Fibroblast of lung (primary cell): ENCODE measurements around the gene ZBTB49. TPM values are rescaled to one million over a fixed set of nuclear protein-coding genes. Genes with fewer than 3 reads are reported as not detected.

Experiments used
- DNase-seq, 2 donors: peaks; one replicate each; pipeline versions ENCODE4 v3.0.0 to v3.0.0-alpha.2; 2010; ENCODE audit warnings: low read depth in 2 of 2
- H2AFZ ChIP-seq: 2 replicates; pipeline ENCODE4 v1.5.1; 2012; ENCODE audit warnings: low read length, control low read depth, inconsistent platforms
- H3K27ac ChIP-seq: 2 replicates; pipeline ENCODE4 v1.5.1; 2011; ENCODE audit warnings: low read length, control low read depth; ENCODE audit not compliant: insufficient read depth
- H3K27me3 ChIP-seq: 2 replicates; pipeline ENCODE4 v1.5.1; 2011; ENCODE audit warnings: mild to moderate bottlenecking, low read length; ENCODE audit not compliant: control insufficient read depth, insufficient read depth
- H3K36me3 ChIP-seq: 2 replicates; pipeline ENCODE4 v1.5.1; 2011; ENCODE audit warnings: low read length; ENCODE audit not compliant: control insufficient read depth, insufficient read depth
- H3K4me1 ChIP-seq: 2 replicates; pipeline ENCODE4 v1.5.1; 2011; ENCODE audit warnings: low read length; ENCODE audit not compliant: control insufficient read depth, insufficient read depth; ENCODE audit errors: extremely low read depth
- H3K4me2 ChIP-seq: 2 replicates; pipeline ENCODE4 v1.5.1; 2011; ENCODE audit warnings: low read length, control low read depth; ENCODE audit not compliant: insufficient read depth; ENCODE audit errors: extremely low read depth
- H3K4me3 ChIP-seq, 4 experiments: fragments of 200-600 bp in 1 of 4; sonication (generic) in 1 of 4; replicated peaks in 1 of 4; 2 replicates each; pipeline ENCODE4 v1.5.1; 2011 to 2016; ENCODE audit warnings: low read length in 4 of 4, low read depth in 3 of 4, mild to moderate bottlenecking in 3 of 4, control low read depth in 2 of 4, inconsistent platforms in 1 of 4, mixed read lengths in 1 of 4; ENCODE audit not compliant: insufficient read depth in 1 of 4; ENCODE audit errors: control extremely low read depth in 1 of 4
- H3K79me2 ChIP-seq: 2 replicates; pipeline ENCODE4 v1.5.1; 2012; ENCODE audit warnings: mild to moderate bottlenecking, low read length, inconsistent platforms; ENCODE audit not compliant: control insufficient read depth, insufficient read depth
- H3K9ac ChIP-seq: 2 replicates; pipeline ENCODE4 v1.5.1; 2011; ENCODE audit warnings: mild to moderate bottlenecking, low read length, control low read depth; ENCODE audit not compliant: insufficient read depth
- H3K9me3 ChIP-seq: 2 replicates; pipeline ENCODE4 v1.5.1; 2012; ENCODE audit warnings: low read depth, low read length; ENCODE audit not compliant: control insufficient read depth, insufficient read depth
- H4K20me1 ChIP-seq: 2 replicates; pipeline ENCODE4 v1.5.1; 2011; ENCODE audit warnings: low read length; ENCODE audit not compliant: control insufficient read depth, insufficient read depth; ENCODE audit errors: extremely low read depth
- CTCF ChIP-seq, 2 donors: IDR thresholded peaks in 1 of 2; conservative IDR thresholded peaks in 1 of 2; 1 replicate in 1 of 2; 2 replicates in 1 of 2; pipeline ENCODE4 v1.5.1; 2011 to 2012; ENCODE audit warnings: low read length in 2 of 2, control low read depth in 1 of 2, inconsistent platforms in 1 of 2, low read depth in 1 of 2, mild to moderate bottlenecking in 1 of 2
- EZH2 ChIP-seq: IDR thresholded peaks from 2 replicates; pipeline ENCODE4 v1.5.1; 2012; ENCODE audit warnings: low read length, control low read depth, mild to moderate bottlenecking; ENCODE audit errors: missing control alignments
- polyA plus RNA-seq, 2 donors: library from polyadenylated mRNA; depleted of rRNA in 1 of 2; stranded (reverse) in 1 of 2; unstranded in 1 of 2; fragments of >200 nt; gene quantifications; 2 replicates each; pipeline ENCODE4 v1.2.1, GENCODE V29; 2011 to 2012; ENCODE audit warnings: missing spikeins in 1 of 2
- total RNA-seq: library from RNA; depleted of rRNA; stranded (reverse); fragments of >200 nt; gene quantifications from 2 replicates; pipeline ENCODE4 v1.2.1, GENCODE V29; 2014

The ZBTB49 gene
- total and polyA plus RNA-seq, 2 donors (not counting 1 experiment from before 2014, with no cell fraction given) = 2.8 to 3.5 TPM

- peaks cover 3% of the 10 kb centered on the region for H3K27me3 ChIP-seq
- no peak overlapping the region for H2AFZ ChIP-seq
- no peaks in the 10 kb centered on the region for H4K20me1 ChIP-seq
- H3K9ac ChIP-seq = no peak overlapping the region
- no peaks in the 10 kb centered on the region for H3K36me3 ChIP-seq
- no peak overlapping the region for H3K4me2 ChIP-seq
- no peaks in the 10 kb centered on the region for H3K4me1 ChIP-seq
- H3K79me2 ChIP-seq = no peaks in the 10 kb centered on the region
- no peaks in the 10 kb centered on the region for H3K9me3 ChIP-seq
- TF ChIP-seq EZH2 (no peak), CTCF (conservative IDR thresholded peaks at IDR 0.05 in 1 of 2, IDR thresholded peaks at IDR 0.05 in 1 of 2; ENCODE audit: low read depth in 1 of 2, low read length in 2 of 2) (peak; percentile 22 to 48)
- no peak overlapping the region for H3K27ac ChIP-seq
- H3K4me3 ChIP-seq = no peak overlapping the region
- DNase-seq = peak; percentile 51 to 72
These were observed 29.8 kb upstream of the ZBTB49 start for GRCh38 chr4:4260185-4260751.

GRCh38 chr4:4267981-4268380, 22.1 kb upstream of the ZBTB49 start:
- Histone ChIP-seq H3K4me1 (no peaks in the 10 kb centered on the region), H3K79me2 (no peaks in the 10 kb centered on the region), H3K9me3 (no peaks in the 10 kb centered on the region), H3K27ac (no peak overlapping the region), H3K4me2 (no peak overlapping the region), H3K36me3 (peaks cover 2% of the 10 kb centered on the region), H2AFZ (no peak overlapping the region), H3K27me3 (no peaks in the 10 kb centered on the region), H3K9ac (no peak overlapping the region), H4K20me1 (no peaks in the 10 kb centered on the region), H3K4me3 (no peak overlapping the region)
- DNase-seq = peak in 1 of 2 donors; percentile 28
- TF ChIP-seq EZH2 = no peak
- TF ChIP-seq CTCF (conservative IDR thresholded peaks at IDR 0.05 in 1 of 2, IDR thresholded peaks at IDR 0.05 in 1 of 2; ENCODE audit: low read depth in 1 of 2, low read length in 2 of 2) = no peak

- TF ChIP-seq CTCF (conservative IDR thresholded peaks at IDR 0.05 in 1 of 2, IDR thresholded peaks at IDR 0.05 in 1 of 2; ENCODE audit: low read depth in 1 of 2, low read length in 2 of 2) = no peak
- no peak for TF ChIP-seq EZH2
- no peak overlapping the region for H3K9ac ChIP-seq
These were observed 21.3 kb upstream of the ZBTB49 start for GRCh38 chr4:4268776-4269175.

More at GRCh38 chr4:4268776-4269175, 21.3 kb upstream of the ZBTB49 start:
- Histone ChIP-seq H3K9me3 (no peaks in the 10 kb centered on the region), H2AFZ (no peak overlapping the region), H3K4me1 (no peaks in the 10 kb centered on the region), H3K36me3 (peaks cover 2% of the 10 kb centered on the region), H3K27ac (no peak overlapping the region), H3K27me3 (no peaks in the 10 kb centered on the region), H3K4me2 (no peak overlapping the region), H3K79me2 (no peaks in the 10 kb centered on the region), H3K4me3 (no peak overlapping the region), H4K20me1 (no peaks in the 10 kb centered on the region)
- no peak for DNase-seq
